Small intestine (tissue), 7 donors: ENCODE results near the gene DSC2. TPM values are rescaled to one million over a fixed set of nuclear protein-coding genes. Genes with fewer than 3 reads are reported as not detected.

Experiments used
- DNase-seq, 2 donors: peaks; one replicate each; pipeline versions ENCODE4 v3.0.0 to v3.0.0-alpha.2; 2013
- FAIRE-seq: peaks from 2 replicates; lab custom pipeline; 2012; peaks lifted over from hg19 to GRCh38; lab: Jason Lieb, UNC
- H3K27ac ChIP-seq, 3 donors: one replicate each; pipeline ENCODE4 v1.5.1; 2013; ENCODE audit warnings: low read length in 2 of 3, mild to moderate bottlenecking in 2 of 3, control low read depth in 1 of 3, inconsistent platforms in 1 of 3, low read depth in 1 of 3, moderate library complexity in 1 of 3
- H3K27me3 ChIP-seq, 3 donors: one replicate each; pipeline ENCODE4 v1.6.1; 2013; ENCODE audit warnings: low read length in 3 of 3, inconsistent platforms in 1 of 3; ENCODE audit not compliant: control insufficient read depth in 3 of 3, insufficient read depth in 3 of 3
- H3K36me3 ChIP-seq, 3 donors: one replicate each; pipeline ENCODE4 v1.6.1; 2013; ENCODE audit warnings: low read length in 3 of 3, inconsistent platforms in 1 of 3, low read depth in 1 of 3, mild to moderate bottlenecking in 1 of 3, moderate library complexity in 1 of 3; ENCODE audit not compliant: control insufficient read depth in 3 of 3, insufficient read depth in 2 of 3
- H3K4me1 ChIP-seq, 3 donors: one replicate each; pipeline ENCODE4 v1.6.1; 2013; ENCODE audit warnings: low read length in 2 of 3, inconsistent platforms in 1 of 3, low read depth in 1 of 3, mild to moderate bottlenecking in 1 of 3, moderate library complexity in 1 of 3; ENCODE audit not compliant: control insufficient read depth in 3 of 3, insufficient read depth in 2 of 3
- H3K4me3 ChIP-seq, 3 donors: one replicate each; pipeline ENCODE4 v1.5.1; 2013; ENCODE audit warnings: low read length in 3 of 3, control low read depth in 1 of 3, inconsistent platforms in 1 of 3, low read depth in 1 of 3, mild to moderate bottlenecking in 1 of 3, moderate library complexity in 1 of 3
- H3K9me3 ChIP-seq, 2 donors: one replicate each; pipeline ENCODE4 v1.6.1; 2013; ENCODE audit warnings: low read depth in 1 of 2, low read length in 1 of 2; ENCODE audit not compliant: control insufficient read depth in 2 of 2, insufficient read depth in 1 of 2
- WGBS, 3 donors: extraction: QIAGEN DNeasy Blood & Tissue Kit; methylation state at CpG; one replicate each; pipeline ENCODE4 v1.1.7; 2013; 5-methylcytosine and 5-hydroxymethylcytosine counted together
- polyA plus RNA-seq, 4 donors: library from polyadenylated mRNA; stranded (reverse) in 3 of 4; unstranded in 1 of 4; fragments of 200-250 nt in 3 of 4; fragments of 120-200 nt in 1 of 4; gene quantifications; one replicate each; pipeline versions ENCODE4 v1.2.1 to v1.2.3, GENCODE V29; 2013
- donor health status: healthy with polysubstance abuse.
- donor health status: control.
- donor health status: control.
- donor health status: Bipolar disorder and iron deficiency.
- donor health status: healthy.

Gene DSC2
- polyA plus RNA-seq, 4 donors, result 12.7 to 75.1 (median 18.5) TPM

- 35 to 47% (median 46%) methylated on average over 4 of the region's 4 CpGs for WGBS, 3 donors
- Histone ChIP-seq H3K36me3 (no peaks in the 10 kb centered on the region), H3K27me3 (peaks cover 0 to 9% (median 2%) of the 10 kb centered on the region in 3 donors), H3K9me3 (peaks cover 0 to 3% of the 10 kb centered on the region in 2 donors), H3K4me3 (no peak overlapping the region), H3K4me1 (no peaks in the 10 kb centered on the region), H3K27ac (no peak overlapping the region)
- FAIRE-seq (no peak), DNase-seq (peak; percentile 23 to 42)
Observed at GRCh38 chr18:31049189-31049588, 53.0 kb downstream of the DSC2 start.

DNA sequence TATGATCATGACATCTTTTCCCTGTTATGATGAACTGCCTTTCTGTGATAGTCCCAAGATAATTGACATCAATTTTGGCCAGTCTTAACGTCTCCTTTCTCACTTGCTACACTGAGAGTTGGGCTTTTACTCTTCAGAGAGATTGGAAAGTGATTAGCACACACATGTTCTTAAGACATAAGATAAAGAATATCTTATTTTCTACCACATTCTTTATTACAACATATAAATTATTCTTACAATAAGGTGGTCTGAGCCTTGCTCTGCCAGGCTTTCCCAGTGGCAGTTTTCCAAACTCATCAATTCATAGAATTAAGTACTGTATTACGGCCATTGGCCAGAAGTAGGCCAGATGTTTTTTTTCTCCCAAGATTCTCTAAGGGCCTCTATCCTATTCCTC lies 54.0 kb downstream of the DSC2 start:
- FAIRE-seq (no peak), DNase-seq (no peak)
- peaks cover 0 to 3% of the 10 kb centered on the region in 2 donors for H3K9me3 ChIP-seq
- H3K4me1 ChIP-seq, result no peaks in the 10 kb centered on the region
- H3K27ac ChIP-seq, result no peak overlapping the region
- H3K4me3 ChIP-seq, result no peak overlapping the region
- H3K27me3 ChIP-seq, result peaks cover 0 to 18% (median 10%) of the 10 kb centered on the region in 3 donors
- 58 to 78% (median 69%) methylated on average over 2 of the region's 2 CpGs for WGBS, 3 donors
- no peaks in the 10 kb centered on the region for H3K36me3 ChIP-seq

DNA sequence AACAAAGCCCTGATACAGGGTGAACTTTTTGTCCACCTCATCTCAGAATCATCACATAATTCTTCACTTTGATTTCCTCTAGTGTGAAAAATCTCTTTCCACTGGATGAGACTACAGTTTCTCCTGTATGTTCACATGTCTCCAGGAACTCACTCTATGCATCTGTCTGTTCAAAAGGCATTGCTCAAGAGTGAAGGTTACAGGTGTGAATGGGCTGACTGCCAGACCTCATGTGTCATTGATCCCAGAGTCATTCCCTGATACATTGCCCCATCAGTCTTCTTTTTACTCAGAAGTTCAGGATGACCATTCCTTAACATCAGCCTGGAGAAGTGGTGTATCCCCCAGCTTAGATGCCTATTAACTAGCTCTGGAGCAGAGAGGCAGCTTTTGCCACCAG lies 55.3 kb downstream of the DSC2 start:
- FAIRE-seq, result no peak
- Histone ChIP-seq H3K4me1 (peaks cover 0 to 5% (median 1%) of the 10 kb centered on the region in 3 donors), H3K36me3 (no peaks in the 10 kb centered on the region), H3K27ac (no peak overlapping the region), H3K4me3 (no peak overlapping the region), H3K27me3 (peaks cover 5 to 30% (median 14%) of the 10 kb centered on the region in 3 donors), H3K9me3 (peaks cover 0 to 3% of the 10 kb centered on the region in 2 donors)
- peak; percentile 25 to 77 for DNase-seq

- Histone ChIP-seq H3K27me3 (peaks cover 5 to 44% (median 24%) of the 10 kb centered on the region in 3 donors), H3K4me3 (no peak overlapping the region), H3K9me3 (peaks cover 0 to 3% of the 10 kb centered on the region in 2 donors), H3K36me3 (no peaks in the 10 kb centered on the region), H3K27ac (no peak overlapping the region), H3K4me1 (peaks cover 0 to 15% (median 6%) of the 10 kb centered on the region in 3 donors)
- no peak for DNase-seq
- FAIRE-seq, result no peak
- 74 to 81% (median 80%) methylated on average over 6 of the region's 6 CpGs for WGBS, 3 donors
Observed at GRCh38 chr18:31045599-31045998, 56.6 kb downstream of the DSC2 start.

- WGBS, 3 donors, result 71 to 78% (median 73%) methylated on average over 3 of the region's 3 CpGs
- peaks cover 5 to 47% (median 24%) of the 10 kb centered on the region in 3 donors for H3K27me3 ChIP-seq
- no peaks in the 10 kb centered on the region for H3K36me3 ChIP-seq
- H3K4me1 ChIP-seq, result peaks cover 0 to 15% (median 6%) of the 10 kb centered on the region in 3 donors
- DNase-seq (no peak), FAIRE-seq (no peak)
- peaks cover 0 to 3% of the 10 kb centered on the region in 2 donors for H3K9me3 ChIP-seq
- H3K4me3 ChIP-seq, result no peak overlapping the region
- H3K27ac ChIP-seq, result no peak overlapping the region
Observed at GRCh38 chr18:31044926-31045325, 57.3 kb downstream of the DSC2 start.

GRCh38 chr18:31043709-31044108 lies 58.5 kb downstream of the DSC2 start:
- H3K27me3 ChIP-seq, result peaks cover 5 to 51% (median 24%) of the 10 kb centered on the region in 3 donors
- DNase-seq, result no peak
- FAIRE-seq, result no peak
- H3K27ac ChIP-seq, result no peak overlapping the region
- peaks cover 0 to 15% (median 6%) of the 10 kb centered on the region in 3 donors for H3K4me1 ChIP-seq
- WGBS, 3 donors, result 62 to 69% (median 65%) methylated on average over 7 of the region's 7 CpGs
- no peak overlapping the region for H3K4me3 ChIP-seq
- peaks cover 0 to 3% of the 10 kb centered on the region in 2 donors for H3K9me3 ChIP-seq
- no peaks in the 10 kb centered on the region for H3K36me3 ChIP-seq

DNA sequence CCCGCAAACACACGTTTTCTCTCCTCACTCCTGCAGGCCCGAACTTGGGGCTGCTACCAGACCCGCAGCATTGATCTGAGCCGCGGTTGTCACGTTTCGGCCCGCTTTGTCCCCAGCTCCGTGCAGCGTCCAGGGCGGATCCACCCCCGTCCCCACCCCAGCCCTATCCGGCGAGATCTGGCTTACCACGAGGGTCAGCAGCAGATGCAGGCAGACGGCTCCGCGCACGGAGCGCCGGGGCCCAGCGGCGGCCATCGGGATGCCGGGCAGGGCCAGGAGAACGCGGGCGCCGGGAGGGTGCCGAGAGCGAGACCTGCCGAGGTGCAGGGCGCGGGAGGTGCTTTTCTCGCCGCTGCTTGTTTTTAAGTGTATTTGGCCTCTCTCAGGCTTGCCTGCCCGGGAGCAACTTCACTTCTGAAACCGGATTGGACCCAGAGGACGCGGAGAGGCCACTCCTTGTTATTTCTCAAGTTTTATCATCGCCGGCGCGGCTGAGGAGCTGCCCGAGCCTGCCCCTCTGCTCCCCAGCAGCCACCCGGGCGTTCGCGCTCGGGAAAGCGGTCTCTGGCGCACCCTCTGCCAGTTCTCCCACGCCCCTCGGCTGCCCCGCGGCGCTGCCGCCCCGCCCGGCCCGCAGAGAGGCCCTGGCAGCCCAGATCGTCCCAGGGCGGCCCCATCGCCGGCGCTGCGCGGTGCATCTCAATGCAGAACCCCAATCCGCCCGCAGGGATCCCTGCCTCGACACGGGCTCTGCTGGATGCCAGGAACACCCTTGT lies 59.6 kb downstream of the DSC2 start, which contains the start of gene DSC3:
TSS of gene DSC3 (minus strand) at position 337 of the 776 bp plus-strand sequence. CDS start at position 255, 82 bp downstream.
- peaks cover 0 to 3% of the 10 kb centered on the region in 2 donors for H3K9me3 ChIP-seq
- H3K27ac ChIP-seq, result no peak within 1 kb of the TSS
- DNase-seq (peak; percentile 60 to 73), FAIRE-seq (no peak)
- no peaks in the 10 kb centered on the region for H3K36me3 ChIP-seq
- H3K27me3 ChIP-seq, result peaks cover 5 to 51% (median 24%) of the 10 kb centered on the region in 3 donors
- H3K4me3 ChIP-seq, result peak within 1 kb of the TSS in 2 of 3 donors; percentile 24 to 36
- H3K4me1 ChIP-seq, result peaks cover 0 to 15% (median 6%) of the 10 kb centered on the region in 3 donors
- 1 to 7% (median 4%) methylated on average over 69 to 73 of the region's 73 CpGs for WGBS, 3 donors

DNA sequence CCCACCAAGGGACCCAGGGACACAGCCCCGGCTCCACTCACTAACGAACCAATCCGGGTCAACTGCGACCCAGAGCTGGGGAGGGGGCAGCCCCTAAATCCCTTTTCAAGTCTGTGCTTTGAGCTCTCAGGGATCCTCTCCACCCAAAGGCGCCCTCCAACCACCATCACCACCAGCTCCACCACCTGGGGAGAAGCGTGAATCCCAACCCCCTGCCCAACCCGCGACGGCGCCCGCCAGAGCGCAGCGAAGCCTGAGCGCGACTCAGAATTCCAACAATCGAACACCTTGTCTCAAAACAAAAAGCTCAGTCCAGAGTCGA lies 60.2 kb downstream of the DSC2 start:
- H3K27me3 ChIP-seq, result peaks cover 5 to 51% (median 24%) of the 10 kb centered on the region in 3 donors
- peak overlapping the region in 2 of 3 donors; percentile 24 to 36 for H3K4me3 ChIP-seq
- FAIRE-seq (no peak), DNase-seq (no peak)
- 4 to 12% (median 5%) methylated on average over 17 of the region's 17 CpGs for WGBS, 3 donors
- peaks cover 0 to 15% (median 6%) of the 10 kb centered on the region in 3 donors for H3K4me1 ChIP-seq
- peaks cover 0 to 3% of the 10 kb centered on the region in 2 donors for H3K9me3 ChIP-seq
- H3K27ac ChIP-seq, result no peak overlapping the region
- H3K36me3 ChIP-seq, result no peaks in the 10 kb centered on the region
